Activated CD4-positive, alpha-beta T cell treated with anti-CD3 and anti-CD28 coated beads, Interleukin-2, amount 50 U/mL, for 16 hours (primary cell): ENCODE data around the gene RFTN2.

Source experiments
- DNase-seq: peaks from one replicate; pipeline ENCODE4 v3.0.0-alpha.2; 2020

RFTN2 gene

DNA sequence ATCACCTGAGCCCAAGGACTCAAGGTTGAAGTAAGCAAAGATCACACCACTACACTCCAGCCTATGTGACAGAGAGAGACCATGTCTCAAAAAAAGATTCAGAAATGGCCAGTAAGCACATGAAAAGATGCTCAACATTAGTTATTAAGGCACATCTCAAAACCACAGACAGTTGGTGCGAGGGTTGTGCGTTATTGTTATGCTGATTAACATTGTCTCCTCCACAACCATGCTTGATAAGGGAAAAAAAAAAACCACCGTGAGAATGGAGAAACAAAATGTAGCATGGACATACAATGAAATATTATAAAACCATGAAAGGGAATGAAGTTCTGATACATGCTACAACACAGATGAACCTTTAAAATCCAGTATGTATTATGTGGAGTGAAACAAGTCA is 132.2 kb downstream of the RFTN2 start:
- no peak for DNase-seq

GRCh38 chr2:197539734-197540133 is 135.7 kb downstream of the RFTN2 start:
- no peak for DNase-seq

DNA sequence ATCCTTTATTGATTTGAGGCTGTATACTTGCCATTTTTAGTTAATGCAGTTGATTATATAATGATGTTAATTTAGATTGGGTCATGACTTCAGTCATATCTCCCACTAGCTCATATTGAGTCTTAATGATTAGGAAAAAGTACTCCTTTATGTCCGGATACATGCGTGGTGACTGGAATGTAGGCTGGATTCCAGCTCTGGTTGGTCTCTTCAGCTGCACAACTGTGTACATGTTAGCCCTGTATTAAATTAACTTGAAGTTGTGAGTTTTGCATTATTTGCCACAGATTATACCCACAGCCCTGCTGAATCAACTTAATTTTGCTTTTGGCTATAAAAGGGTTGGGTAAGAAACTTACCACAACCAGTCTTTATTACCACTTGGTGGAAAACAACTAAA is 137.0 kb downstream of the RFTN2 start:
- no peak for DNase-seq
